CD4-positive, alpha-beta T cell (primary cell): ENCODE data around the gene PRLH. TPM values are rescaled to one million over a fixed set of nuclear protein-coding genes. Genes with fewer than 3 reads are reported as not detected.

Source experiments
- ATAC-seq: fragments of 200-7000 bp; cut with Tn5 transposase; one replicate; pipeline ENCODE4 v1.10.0; 2022; ENCODE audit warnings: mild to moderate bottlenecking; ENCODE audit not compliant: poor library complexity
- CTCF ChIA-PET: fragments of 350-600 bp; sonication (Branson Sonifier 250); formaldehyde crosslinking; loops from one replicate; lab custom pipeline; 2021; ENCODE audit warnings: antibody characterized with exemption, inconsistent platforms; lab: Charles Lee
- POLR2A ChIA-PET: fragments of 350-600 bp; sonication (Branson Sonifier 250); formaldehyde crosslinking; loops from one replicate; lab custom pipeline; 2021; ENCODE audit warnings: antibody characterized with exemption, inconsistent platforms; lab: Charles Lee
- DNase-seq, 14 experiments: peaks; one replicate each; pipeline ENCODE4 v3.0.0-alpha.2; 2013 to 2020; ENCODE audit warnings: mixed read lengths in 2 of 14
- H3K27ac ChIP-seq, 2 donors: one replicate each; pipeline versions ENCODE4 v1.5.1 to v1.7.0; 2013; ENCODE audit warnings: low read length in 2 of 2, low read depth in 1 of 2, mild to moderate bottlenecking in 1 of 2
- H3K27me3 ChIP-seq, 2 experiments: 1 replicate in 1 of 2; 2 replicates in 1 of 2; pipeline versions ENCODE4 v1.6.1 to v1.7.0; 2013; ENCODE audit warnings: low read length in 2 of 2, control low read depth in 1 of 2, mild to moderate bottlenecking in 1 of 2, moderate library complexity in 1 of 2; ENCODE audit not compliant: insufficient read depth in 2 of 2, control insufficient read depth in 1 of 2
- H3K36me3 ChIP-seq: one replicate; pipeline ENCODE4 v1.6.1; 2013; ENCODE audit warnings: low read length, control low read depth; ENCODE audit not compliant: insufficient read depth
- H3K4me1 ChIP-seq: one replicate; pipeline ENCODE4 v1.6.1; 2013; ENCODE audit warnings: low read length, control low read depth; ENCODE audit not compliant: insufficient read depth
- H3K4me3 ChIP-seq: one replicate; pipeline ENCODE4 v1.5.1; 2013; ENCODE audit warnings: mild to moderate bottlenecking, low read length, moderate library complexity
- H3K9me3 ChIP-seq, 2 experiments: 1 replicate in 1 of 2; 2 replicates in 1 of 2; pipeline versions ENCODE4 v1.6.1 to v1.7.0; 2013; ENCODE audit warnings: low read length in 2 of 2, mild to moderate bottlenecking in 2 of 2, control low read depth in 1 of 2, moderate library complexity in 1 of 2; ENCODE audit not compliant: control insufficient read depth in 1 of 2, insufficient read depth in 1 of 2
- H3K27ac Mint-ChIP-seq: one replicate; pipeline ENCODE4 v1.8.0; 2020; ENCODE audit warnings: mixed read lengths
- H3K27me3 Mint-ChIP-seq: one replicate; pipeline ENCODE4 v1.8.0; 2021; ENCODE audit warnings: mixed read lengths
- H3K36me3 Mint-ChIP-seq: one replicate; pipeline ENCODE4 v1.8.0; 2021; ENCODE audit warnings: low read depth, mixed read lengths
- H3K4me1 Mint-ChIP-seq: one replicate; pipeline ENCODE4 v1.8.0; 2021; ENCODE audit warnings: low read depth, mixed read lengths
- H3K4me3 Mint-ChIP-seq: one replicate; pipeline ENCODE4 v1.8.0; 2020; ENCODE audit warnings: mild to moderate bottlenecking, mixed read lengths
- H3K9me3 Mint-ChIP-seq: one replicate; pipeline ENCODE4 v1.8.0; 2020; ENCODE audit warnings: mixed read lengths
- intact Hi-C, 2 experiments: fragments of 100-400 bp; cut with DNase I in 1 of 2; cut with micrococcal nuclease in 1 of 2; formaldehyde crosslinking; loops; one replicate each; pipeline versions ENCODE4 v1.15.1 to v1.9.0; 2023 to 2025; cut with DNase I, micrococcal nuclease
- total RNA-seq, 174 experiments: library from RNA in 2 of 174; stranded (reverse) in 2 of 174; gene quantifications; one replicate each; pipeline ENCODE4 v1.2.3 and lab custom pipeline; 2021 to 2026
- TF ChIP-seq, protein P1 (sequence below): fragments of 200-600 bp; IDR thresholded peaks from one replicate; pipeline ENCODE4 v1.8.0; 2022; ENCODE audit warnings: antibody characterized with exemption, mild to moderate bottlenecking

Gene PRLH
- total RNA-seq, 2 experiments from 2014 or later, result not detected

- no peaks in the 10 kb centered on the region for H3K27me3 Mint-ChIP-seq
- CTCF ChIA-PET, result no interaction called here
Observed at GRCh38 chr2:237525559-237526157, 40.7 kb upstream of the PRLH start.

GRCh38 chr2:237527233-237527632, 39.1 kb upstream of the PRLH start:
- Histone ChIP-seq H3K36me3 (no peaks in the 10 kb centered on the region), H3K27me3 (no peaks in the 10 kb centered on the region), H3K4me3 (no peak overlapping the region), H3K9me3 (no peaks in the 10 kb centered on the region), H3K27ac (no peak overlapping the region), H3K4me1 (no peaks in the 10 kb centered on the region)
- Mint-ChIP-seq H3K9me3 (no peaks in the 10 kb centered on the region), H3K27me3 (no peaks in the 10 kb centered on the region), H3K36me3 (no peaks in the 10 kb centered on the region), H3K27ac (no peak overlapping the region), H3K4me1 (no peaks in the 10 kb centered on the region), H3K4me3 (no peak overlapping the region)
- DNase-seq (no peak), ATAC-seq (no peak)
- POLR2A ChIA-PET, result no interaction called here
- intact Hi-C loops, result no loop called here
- TF ChIP-seq, protein P1, sequence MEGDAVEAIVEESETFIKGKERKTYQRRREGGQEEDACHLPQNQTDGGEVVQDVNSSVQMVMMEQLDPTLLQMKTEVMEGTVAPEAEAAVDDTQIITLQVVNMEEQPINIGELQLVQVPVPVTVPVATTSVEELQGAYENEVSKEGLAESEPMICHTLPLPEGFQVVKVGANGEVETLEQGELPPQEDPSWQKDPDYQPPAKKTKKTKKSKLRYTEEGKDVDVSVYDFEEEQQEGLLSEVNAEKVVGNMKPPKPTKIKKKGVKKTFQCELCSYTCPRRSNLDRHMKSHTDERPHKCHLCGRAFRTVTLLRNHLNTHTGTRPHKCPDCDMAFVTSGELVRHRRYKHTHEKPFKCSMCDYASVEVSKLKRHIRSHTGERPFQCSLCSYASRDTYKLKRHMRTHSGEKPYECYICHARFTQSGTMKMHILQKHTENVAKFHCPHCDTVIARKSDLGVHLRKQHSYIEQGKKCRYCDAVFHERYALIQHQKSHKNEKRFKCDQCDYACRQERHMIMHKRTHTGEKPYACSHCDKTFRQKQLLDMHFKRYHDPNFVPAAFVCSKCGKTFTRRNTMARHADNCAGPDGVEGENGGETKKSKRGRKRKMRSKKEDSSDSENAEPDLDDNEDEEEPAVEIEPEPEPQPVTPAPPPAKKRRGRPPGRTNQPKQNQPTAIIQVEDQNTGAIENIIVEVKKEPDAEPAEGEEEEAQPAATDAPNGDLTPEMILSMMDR, result no peak
- CTCF ChIA-PET, result no interaction called here

More at GRCh38 chr2:237525559-237526157, 40.7 kb upstream of the PRLH start:
- no peak for ATAC-seq
- no peak for DNase-seq
- H3K27me3 ChIP-seq, result no peaks in the 10 kb centered on the region
- Mint-ChIP-seq H3K36me3 (no peaks in the 10 kb centered on the region), H3K4me3 (no peak overlapping the region), H3K27ac (no peak overlapping the region), H3K9me3 (no peaks in the 10 kb centered on the region), H3K4me1 (no peaks in the 10 kb centered on the region)
- intact Hi-C loops, result no loop called here
- TF ChIP-seq, protein P1, result no peak
- POLR2A ChIA-PET, result no interaction called here
- no peak overlapping the region for H3K27ac ChIP-seq
- H3K36me3 ChIP-seq, result no peaks in the 10 kb centered on the region
- no peaks in the 10 kb centered on the region for H3K4me1 ChIP-seq
- no peaks in the 10 kb centered on the region for H3K9me3 ChIP-seq
- H3K4me3 ChIP-seq, result no peak overlapping the region

- intact Hi-C loops, result no loop called here
- Mint-ChIP-seq H3K4me1 (no peaks in the 10 kb centered on the region), H3K36me3 (no peaks in the 10 kb centered on the region), H3K27ac (no peak overlapping the region), H3K4me3 (no peak overlapping the region), H3K27me3 (no peaks in the 10 kb centered on the region), H3K9me3 (no peaks in the 10 kb centered on the region)
- Histone ChIP-seq H3K27me3 (no peaks in the 10 kb centered on the region), H3K9me3 (no peaks in the 10 kb centered on the region), H3K4me1 (no peaks in the 10 kb centered on the region), H3K4me3 (no peak overlapping the region), H3K27ac (no peak overlapping the region), H3K36me3 (no peaks in the 10 kb centered on the region)
- ChIA-PET CTCF (no interaction called here), POLR2A (no interaction called here)
- ATAC-seq (no peak), DNase-seq (no peak)
- TF ChIP-seq, protein P1, result no peak
Observed at GRCh38 chr2:237527766-237528165, 38.6 kb upstream of the PRLH start.
